Measurements from ENCODE around the gene PEX6. TPM values are rescaled to one million over a fixed set of nuclear protein-coding genes. Genes with fewer than 3 reads are reported as not detected.
A peak's percentile ranks its signal among the peaks of the same experiment; 100 is the strongest.

Gene PEX6
- total and polyA plus RNA-seq, 2 of the 13 experiments (the other 11 are each of a cell fraction or from before 2014, with no cell fraction given) = 5.1 to 6.7 TPM

DNA sequence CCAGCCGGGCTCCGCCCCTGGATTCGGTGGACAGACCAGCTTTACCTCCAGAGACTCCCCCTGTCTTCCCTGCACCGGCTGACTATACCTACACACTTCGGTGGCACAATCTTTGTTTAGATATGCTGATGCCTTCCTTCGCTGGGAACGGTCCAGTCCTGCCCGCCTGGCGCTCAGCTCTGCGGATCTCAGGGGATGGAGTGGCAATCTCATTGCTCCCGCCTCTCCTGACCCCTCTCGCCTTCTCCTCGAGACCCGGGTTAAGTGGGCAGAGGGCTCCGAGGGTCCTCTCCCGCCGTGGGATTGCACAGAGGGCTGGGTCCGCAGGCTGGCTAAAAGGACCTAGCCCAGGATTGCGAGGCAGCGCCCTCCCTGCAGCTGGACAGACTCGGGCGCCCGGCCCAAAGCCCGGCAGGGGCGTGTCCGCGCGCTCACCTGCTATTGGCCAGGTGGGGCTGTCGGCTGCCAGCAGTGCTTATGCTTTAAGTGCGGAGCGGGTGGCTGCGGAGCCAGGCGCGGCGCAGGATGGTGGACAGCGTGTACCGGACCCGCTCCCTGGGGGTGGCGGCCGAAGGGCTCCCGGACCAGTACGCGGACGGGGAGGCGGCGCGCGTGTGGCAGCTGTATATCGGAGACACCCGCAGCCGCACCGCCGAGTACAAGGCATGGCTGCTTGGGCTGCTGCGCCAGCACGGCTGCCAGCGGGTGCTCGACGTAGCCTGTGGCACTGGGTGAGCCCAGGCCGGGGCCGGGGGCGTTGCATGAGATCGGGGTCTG is 18.6 kb downstream of the PEX6 start, which contains the start of gene GNMT (continued):
- TF ChIP-seq ZNF574 (CRISPR knock-in tag; IDR thresholded peaks at IDR 0.05) (peak; percentile 63), ZNF282 (IDR thresholded peaks at IDR 0.05; ENCODE audit: partially characterized antibody) (no peak), ARID2 (CRISPR knock-in tag; IDR thresholded peaks at IDR 0.05; ENCODE audit: borderline replicate concordance) (no peak; the same call in 1 of the 2 replicates), PHB2 (IDR thresholded peaks at IDR 0.05; ENCODE audit: partially characterized antibody) (no peak), NPAS2 (CRISPR knock-in tag; IDR thresholded peaks at IDR 0.05; ENCODE audit: borderline replicate concordance) (no peak), HOXD1 (CRISPR knock-in tag; IDR thresholded peaks at IDR 0.05) (peak; percentile 37; the same call in 1 of the 2 replicates), TRIM22 (IDR thresholded peaks at IDR 0.05) (no peak), NFYB (CRISPR knock-in tag; IDR thresholded peaks at IDR 0.05) (peak; percentile 85), ZSCAN25 (CRISPR knock-in tag; IDR thresholded peaks at IDR 0.05) (peak; percentile 60; the same call in 1 of the 2 replicates), CENPT (CRISPR knock-in tag; IDR thresholded peaks at IDR 0.05; ENCODE audit: low read depth) (0 out of 2 replicates have a peak, but pooled peaks have one; percentile 40), JARID2 (CRISPR knock-in tag; IDR thresholded peaks at IDR 0.05; ENCODE audit: insufficient replicate concordance) (no peak), CHCHD3 (CRISPR knock-in tag; IDR thresholded peaks at IDR 0.05) (peak; percentile 33; the same call in 1 of the 2 replicates), RBFOX2 (IDR thresholded peaks at IDR 0.05; ENCODE audit: low read depth, low read length) (peak; percentile 73), SMARCE1 (IDR thresholded peaks at IDR 0.05; ENCODE audit: borderline replicate concordance) (no peak), FOXA3 (CRISPR knock-in tag; IDR thresholded peaks at IDR 0.05) (0 out of 2 replicates have a peak, but pooled peaks have one; percentile 30), SNAPC5 (CRISPR knock-in tag; IDR thresholded peaks at IDR 0.05; ENCODE audit: borderline replicate concordance) (no peak), USF2 (IDR thresholded peaks at IDR 0.05; ENCODE audit: low read depth, low read length) (no peak), USF2 (CRISPR knock-in tag; IDR thresholded peaks at IDR 0.05; ENCODE audit: borderline replicate concordance) (no peak), SETDB1 (CRISPR knock-in tag; IDR thresholded peaks at IDR 0.05; ENCODE audit: borderline replicate concordance) (no peak), MAF1 (CRISPR knock-in tag; IDR thresholded peaks at IDR 0.05; ENCODE audit: borderline replicate concordance) (0 out of 2 replicates have a peak, but pooled peaks have one; percentile 62), CREM (IDR thresholded peaks at IDR 0.05) (no peak), CREM (CRISPR knock-in tag; IDR thresholded peaks at IDR 0.05) (no peak)
- TF ChIP-seq, protein P1, sequence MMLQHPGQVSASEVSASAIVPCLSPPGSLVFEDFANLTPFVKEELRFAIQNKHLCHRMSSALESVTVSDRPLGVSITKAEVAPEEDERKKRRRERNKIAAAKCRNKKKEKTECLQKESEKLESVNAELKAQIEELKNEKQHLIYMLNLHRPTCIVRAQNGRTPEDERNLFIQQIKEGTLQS (CRISPR knock-in tag; IDR thresholded peaks at IDR 0.05) = peak; percentile 60
- TF ChIP-seq, protein P2, sequence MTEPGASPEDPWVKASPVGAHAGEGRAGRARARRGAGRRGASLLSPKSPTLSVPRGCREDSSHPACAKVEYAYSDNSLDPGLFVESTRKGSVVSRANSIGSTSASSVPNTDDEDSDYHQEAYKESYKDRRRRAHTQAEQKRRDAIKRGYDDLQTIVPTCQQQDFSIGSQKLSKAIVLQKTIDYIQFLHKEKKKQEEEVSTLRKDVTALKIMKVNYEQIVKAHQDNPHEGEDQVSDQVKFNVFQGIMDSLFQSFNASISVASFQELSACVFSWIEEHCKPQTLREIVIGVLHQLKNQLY (CRISPR knock-in tag; IDR thresholded peaks at IDR 0.05) = no peak

All from HepG2 (cell line).